Liver (tissue), 9 donors: ENCODE measurements around the gene SLC38A7. TPM values are rescaled to one million over a fixed set of nuclear protein-coding genes. Genes with fewer than 3 reads are reported as not detected.

Source experiments
- DNase-seq: peaks from one replicate; pipeline ENCODE4 v3.0.0-alpha.2; 2017; ENCODE audit warnings: low spot score
- H3K27ac ChIP-seq, 2 donors: one replicate each; pipeline ENCODE4 v1.7.0; 2013; ENCODE audit warnings: inconsistent platforms in 2 of 2, low read length in 2 of 2, control low read depth in 1 of 2, low read depth in 1 of 2, mild to moderate bottlenecking in 1 of 2
- H3K27me3 ChIP-seq, 4 donors: one replicate each; pipeline versions ENCODE4 v1.6.1 to v1.7.0; 2013; ENCODE audit warnings: low read length in 3 of 4, inconsistent platforms in 1 of 4, mild to moderate bottlenecking in 1 of 4, moderate library complexity in 1 of 4; ENCODE audit not compliant: control insufficient read depth in 4 of 4, insufficient read depth in 4 of 4
- H3K36me3 ChIP-seq, 4 donors: one replicate each; pipeline versions ENCODE4 v1.6.1 to v1.7.0; 2013; ENCODE audit warnings: low read length in 3 of 4, mild to moderate bottlenecking in 3 of 4, low read depth in 1 of 4, moderate library complexity in 1 of 4; ENCODE audit not compliant: control insufficient read depth in 4 of 4, insufficient read depth in 3 of 4
- H3K4me1 ChIP-seq, 4 donors: one replicate each; pipeline versions ENCODE4 v1.6.1 to v1.7.0; 2013; ENCODE audit warnings: low read length in 3 of 4, mild to moderate bottlenecking in 3 of 4, moderate library complexity in 1 of 4; ENCODE audit not compliant: control insufficient read depth in 4 of 4, insufficient read depth in 4 of 4
- H3K4me3 ChIP-seq, 3 donors: one replicate each; pipeline versions ENCODE4 v1.6.1 to v1.7.0; 2013; ENCODE audit warnings: low read length in 3 of 3, control low read depth in 1 of 3, low read depth in 1 of 3, mild to moderate bottlenecking in 1 of 3
- H3K9ac ChIP-seq, 2 donors: one replicate each; pipeline ENCODE4 v1.7.0; 2013; ENCODE audit warnings: low read length in 2 of 2, mild to moderate bottlenecking in 2 of 2, moderate library complexity in 2 of 2, control low read depth in 1 of 2, low read depth in 1 of 2
- H3K9me3 ChIP-seq, 4 donors: one replicate each; pipeline versions ENCODE4 v1.6.1 to v1.7.0; 2013; ENCODE audit warnings: low read length in 3 of 4; ENCODE audit not compliant: control insufficient read depth in 4 of 4
- ATF3 ChIP-seq: IDR thresholded peaks from 2 replicates; pipeline ENCODE4 v1.6.1; 2016; ENCODE audit warnings: antibody characterized with exemption
- CTCF ChIP-seq: fragments of 150-350 bp; IDR thresholded peaks from 2 replicates; pipeline ENCODE4 v1.5.1; 2017; ENCODE audit warnings: improper control_type of control experiment, low read depth, low read length; ENCODE audit not compliant: missing input control
- EGR1 ChIP-seq, 2 donors: IDR thresholded peaks; 2 replicates each; pipeline ENCODE4 v1.6.1; 2016 to 2018; ENCODE audit warnings: antibody characterized with exemption in 2 of 2, low read depth in 2 of 2
- FOXA1 ChIP-seq: IDR thresholded peaks from 2 replicates; pipeline ENCODE4 v1.6.1; 2016; ENCODE audit warnings: antibody characterized with exemption
- FOXA2 ChIP-seq: IDR thresholded peaks from 2 replicates; pipeline ENCODE4 v1.6.1; 2016; ENCODE audit warnings: antibody characterized with exemption
- GABPA ChIP-seq, 2 donors: IDR thresholded peaks in 1 of 2; conservative IDR thresholded peaks in 1 of 2; 2 replicates each; pipeline ENCODE4 v1.6.1; 2016; ENCODE audit warnings: antibody characterized with exemption in 2 of 2, mild to moderate bottlenecking in 1 of 2, moderate library complexity in 1 of 2
- HNF4A ChIP-seq, 2 donors: conservative IDR thresholded peaks; 2 replicates each; pipeline ENCODE4 v1.6.1; 2016; ENCODE audit warnings: antibody characterized with exemption in 2 of 2, mild to moderate bottlenecking in 2 of 2
- HNF4G ChIP-seq: IDR thresholded peaks from 2 replicates; pipeline ENCODE4 v1.6.1; 2016; ENCODE audit warnings: antibody characterized with exemption
- JUND ChIP-seq, 2 donors: IDR thresholded peaks; 2 replicates each; pipeline ENCODE4 v1.6.1; 2016; ENCODE audit warnings: antibody characterized with exemption in 2 of 2
- MAX ChIP-seq: IDR thresholded peaks from 2 replicates; pipeline ENCODE4 v1.6.1; 2016; ENCODE audit warnings: antibody characterized with exemption
- NR2F2 ChIP-seq: IDR thresholded peaks from 2 replicates; pipeline ENCODE4 v1.6.1; 2016; ENCODE audit warnings: antibody characterized with exemption
- RAD21 ChIP-seq, 2 donors: IDR thresholded peaks; 2 replicates each; pipeline ENCODE4 v1.6.1; 2016; ENCODE audit warnings: antibody characterized with exemption in 2 of 2, mild to moderate bottlenecking in 2 of 2
- REST ChIP-seq: IDR thresholded peaks from 2 replicates; pipeline ENCODE4 v1.6.1; 2016; ENCODE audit warnings: antibody characterized with exemption, mild to moderate bottlenecking
- RXRA ChIP-seq, 2 donors: IDR thresholded peaks; 2 replicates each; pipeline ENCODE4 v1.6.1; 2017 to 2018; ENCODE audit warnings: antibody characterized with exemption in 2 of 2, mild to moderate bottlenecking in 1 of 2
- SP1 ChIP-seq: IDR thresholded peaks from 2 replicates; pipeline ENCODE4 v1.6.1; 2018; ENCODE audit warnings: antibody characterized with exemption, mild to moderate bottlenecking
- YY1 ChIP-seq: IDR thresholded peaks from 2 replicates; pipeline ENCODE4 v1.6.1; 2016; ENCODE audit warnings: antibody characterized with exemption, mild to moderate bottlenecking
- ZBTB33 ChIP-seq: IDR thresholded peaks from 2 replicates; pipeline ENCODE4 v1.6.1; 2016; ENCODE audit warnings: antibody characterized with exemption
- WGBS: extraction: QIAGEN DNeasy Blood & Tissue Kit; methylation state at CpG from one replicate; pipeline ENCODE4 v1.1.7; 2013; 5-methylcytosine and 5-hydroxymethylcytosine counted together
- polyA plus RNA-seq, 2 donors: library from polyadenylated mRNA; stranded (reverse) in 1 of 2; unstranded in 1 of 2; fragments of 200-250 nt in 1 of 2; fragments of >200 nt in 1 of 2; fragmentation: Nextera tagmentation in 1 of 2; extraction: Ambion mirVana in 1 of 2; gene quantifications; one replicate each; pipeline versions ENCODE4 v1.2.1 to v1.2.3, GENCODE V29; 2013 to 2015
- total RNA-seq, 2 donors: library from RNA; depleted of rRNA; stranded (reverse); fragments of >200 nt; gene quantifications; one replicate each; pipeline ENCODE4 v1.2.3, GENCODE V29; 2014
- donor health status: healthy.
- donor health status: healthy.
- donor health status: healthy.
- donor health status: healthy.
- donor health status: healthy.

Gene SLC38A7
- total and polyA plus RNA-seq, 4 donors, result 7.9 to 18.7 (median 11.0) TPM

GRCh38 chr16:58709333-58709732 lies 24.8 kb upstream of the SLC38A7 start:
- 91% methylated on average over 7 of the region's 7 CpGs for WGBS
- no peak overlapping the region for H3K27ac ChIP-seq
- no peaks in the 10 kb centered on the region for H3K9me3 ChIP-seq
- peaks cover 5 to 53% (median 35%) of the 10 kb centered on the region in 4 donors for H3K36me3 ChIP-seq
- no peak for DNase-seq
- TF ChIP-seq JUND (IDR thresholded peaks at IDR 0.05) (no peak), SP1 (no peak), RXRA (IDR thresholded peaks at IDR 0.05) (no peak)
- no peak overlapping the region for H3K9ac ChIP-seq
- no peaks in the 10 kb centered on the region for H3K27me3 ChIP-seq
- no peak overlapping the region for H3K4me3 ChIP-seq
- peaks cover 0 to 10% (median 1%) of the 10 kb centered on the region in 4 donors for H3K4me1 ChIP-seq

- Histone ChIP-seq H3K9ac (no peak overlapping the region), H3K4me3 (no peak overlapping the region), H3K27me3 (no peaks in the 10 kb centered on the region), H3K9me3 (no peaks in the 10 kb centered on the region), H3K36me3 (no peaks in the 10 kb centered on the region), H3K27ac (no peak overlapping the region), H3K4me1 (peaks cover 0 to 5% (median 2%) of the 10 kb centered on the region in 4 donors)
- TF ChIP-seq FOXA1, result no peak
- no peak for TF ChIP-seq ZBTB33
- TF ChIP-seq YY1, result no peak
- TF ChIP-seq HNF4A (conservative IDR thresholded peaks at IDR 0.05), result no peak
- TF ChIP-seq RXRA (IDR thresholded peaks at IDR 0.05), result no peak
- no peak for TF ChIP-seq ATF3
- no peak for TF ChIP-seq GABPA (IDR thresholded peaks at IDR 0.05 in 1 of 2, conservative IDR thresholded peaks at IDR 0.05 in 1 of 2)
- no peak for TF ChIP-seq REST
- no peak for TF ChIP-seq EGR1 (IDR thresholded peaks at IDR 0.05; ENCODE audit: low read depth in 2 of 2)
- TF ChIP-seq HNF4G, result no peak
- no peak for TF ChIP-seq MAX
- TF ChIP-seq RAD21 (IDR thresholded peaks at IDR 0.05), result no peak
- TF ChIP-seq JUND (IDR thresholded peaks at IDR 0.05), result no peak
- TF ChIP-seq FOXA2, result no peak
- TF ChIP-seq NR2F2, result no peak
- TF ChIP-seq CTCF, result no peak
- TF ChIP-seq SP1, result no peak
- WGBS, result 82% methylated on average over 4 of the region's 4 CpGs
- no peak for DNase-seq
These were observed 14.6 kb upstream of the SLC38A7 start for GRCh38 chr16:58699151-58699550.
